ENCODE measurements around the gene ADD3.

GRCh38 chr10:109962247-109962646, 45.5 kb upstream of the ADD3 start:
- no peak for TF ChIP-seq EZH2 (IDR thresholded peaks at IDR 0.05; ENCODE audit: low read length)
- no peak for TF ChIP-seq CTCF (optimal IDR thresholded peaks at IDR 0.05 in 1 of 3, IDR thresholded peaks at IDR 0.05 in 1 of 3, conservative IDR thresholded peaks at IDR 0.05 in 1 of 3; ENCODE audit: extremely low read depth in 1 of 3, insufficient read depth in 2 of 3, low read length in 3 of 3)

Measured in keratinocyte (primary cell).